Measurements from ENCODE around the gene UBE2F.

DNA sequence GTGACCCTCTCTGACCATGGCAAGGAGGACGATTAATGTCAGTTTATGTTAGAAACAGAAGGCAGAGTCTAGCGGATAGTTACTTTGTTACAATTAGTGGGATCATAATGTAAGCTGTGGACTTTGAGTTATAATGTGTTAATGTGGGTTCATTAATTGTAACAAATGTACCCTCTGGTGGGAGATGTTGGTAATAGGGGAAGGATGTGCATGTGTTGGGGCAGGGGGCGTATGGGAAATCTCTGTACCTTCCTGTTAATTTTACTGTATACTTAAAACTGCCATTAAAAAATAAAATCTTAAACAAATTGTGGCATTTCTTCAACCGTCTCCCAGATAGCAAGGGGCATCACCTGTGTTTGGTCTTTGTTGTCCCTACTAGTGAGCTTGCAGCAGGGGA, 4.8 kb downstream of the UBE2F start:
- TF ChIP-seq, protein P1, sequence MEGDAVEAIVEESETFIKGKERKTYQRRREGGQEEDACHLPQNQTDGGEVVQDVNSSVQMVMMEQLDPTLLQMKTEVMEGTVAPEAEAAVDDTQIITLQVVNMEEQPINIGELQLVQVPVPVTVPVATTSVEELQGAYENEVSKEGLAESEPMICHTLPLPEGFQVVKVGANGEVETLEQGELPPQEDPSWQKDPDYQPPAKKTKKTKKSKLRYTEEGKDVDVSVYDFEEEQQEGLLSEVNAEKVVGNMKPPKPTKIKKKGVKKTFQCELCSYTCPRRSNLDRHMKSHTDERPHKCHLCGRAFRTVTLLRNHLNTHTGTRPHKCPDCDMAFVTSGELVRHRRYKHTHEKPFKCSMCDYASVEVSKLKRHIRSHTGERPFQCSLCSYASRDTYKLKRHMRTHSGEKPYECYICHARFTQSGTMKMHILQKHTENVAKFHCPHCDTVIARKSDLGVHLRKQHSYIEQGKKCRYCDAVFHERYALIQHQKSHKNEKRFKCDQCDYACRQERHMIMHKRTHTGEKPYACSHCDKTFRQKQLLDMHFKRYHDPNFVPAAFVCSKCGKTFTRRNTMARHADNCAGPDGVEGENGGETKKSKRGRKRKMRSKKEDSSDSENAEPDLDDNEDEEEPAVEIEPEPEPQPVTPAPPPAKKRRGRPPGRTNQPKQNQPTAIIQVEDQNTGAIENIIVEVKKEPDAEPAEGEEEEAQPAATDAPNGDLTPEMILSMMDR (conservative IDR thresholded peaks at IDR 0.05; ENCODE audit: low read depth, low read length), result no peak
- no peak for TF ChIP-seq EZH2 (IDR thresholded peaks at IDR 0.05; ENCODE audit: borderline replicate concordance, low read depth, low read length, poor library complexity, severe bottlenecking)

Measured in A673 (cell line).